Measurements from ENCODE around the gene STK24.

The STK24 gene

DNA sequence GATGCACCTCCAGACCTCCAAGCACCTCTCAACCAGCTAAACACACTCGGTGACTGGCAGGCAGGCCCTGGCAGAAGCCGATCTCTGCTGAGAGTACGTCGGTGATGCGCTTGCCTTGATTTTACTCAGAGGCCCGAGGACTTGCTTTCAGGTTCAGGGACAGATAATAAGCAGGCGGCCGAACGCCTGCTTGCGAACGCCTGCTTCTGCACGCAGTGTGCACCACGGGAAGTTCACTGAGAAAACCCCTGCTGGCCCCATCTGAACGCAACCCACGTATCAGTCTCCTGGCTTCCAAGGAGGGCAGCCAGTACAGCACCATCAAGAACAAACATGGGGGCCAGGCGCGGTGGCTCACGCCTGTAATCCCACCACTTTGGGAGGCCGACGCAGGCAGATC is 108.0 kb downstream of the STK24 start:
- DNase-seq, result no peak
- H3K4me1 Mint-ChIP-seq, result peaks cover 54% of the 10 kb centered on the region
- H3K9me3 Mint-ChIP-seq, result no peaks in the 10 kb centered on the region
- TF ChIP-seq, protein P1, sequence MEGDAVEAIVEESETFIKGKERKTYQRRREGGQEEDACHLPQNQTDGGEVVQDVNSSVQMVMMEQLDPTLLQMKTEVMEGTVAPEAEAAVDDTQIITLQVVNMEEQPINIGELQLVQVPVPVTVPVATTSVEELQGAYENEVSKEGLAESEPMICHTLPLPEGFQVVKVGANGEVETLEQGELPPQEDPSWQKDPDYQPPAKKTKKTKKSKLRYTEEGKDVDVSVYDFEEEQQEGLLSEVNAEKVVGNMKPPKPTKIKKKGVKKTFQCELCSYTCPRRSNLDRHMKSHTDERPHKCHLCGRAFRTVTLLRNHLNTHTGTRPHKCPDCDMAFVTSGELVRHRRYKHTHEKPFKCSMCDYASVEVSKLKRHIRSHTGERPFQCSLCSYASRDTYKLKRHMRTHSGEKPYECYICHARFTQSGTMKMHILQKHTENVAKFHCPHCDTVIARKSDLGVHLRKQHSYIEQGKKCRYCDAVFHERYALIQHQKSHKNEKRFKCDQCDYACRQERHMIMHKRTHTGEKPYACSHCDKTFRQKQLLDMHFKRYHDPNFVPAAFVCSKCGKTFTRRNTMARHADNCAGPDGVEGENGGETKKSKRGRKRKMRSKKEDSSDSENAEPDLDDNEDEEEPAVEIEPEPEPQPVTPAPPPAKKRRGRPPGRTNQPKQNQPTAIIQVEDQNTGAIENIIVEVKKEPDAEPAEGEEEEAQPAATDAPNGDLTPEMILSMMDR (IDR thresholded peaks at IDR 0.05), result no peak
- no peak overlapping the region for H3K4me3 Mint-ChIP-seq
- H3K27ac Mint-ChIP-seq, result peak overlapping the region; percentile 96
- peaks cover 59% of the 10 kb centered on the region for H3K36me3 Mint-ChIP-seq (ENCODE audit: low read depth)
- H3K27me3 Mint-ChIP-seq (ENCODE audit: low read depth, poor library complexity), result no peaks in the 10 kb centered on the region

DNA sequence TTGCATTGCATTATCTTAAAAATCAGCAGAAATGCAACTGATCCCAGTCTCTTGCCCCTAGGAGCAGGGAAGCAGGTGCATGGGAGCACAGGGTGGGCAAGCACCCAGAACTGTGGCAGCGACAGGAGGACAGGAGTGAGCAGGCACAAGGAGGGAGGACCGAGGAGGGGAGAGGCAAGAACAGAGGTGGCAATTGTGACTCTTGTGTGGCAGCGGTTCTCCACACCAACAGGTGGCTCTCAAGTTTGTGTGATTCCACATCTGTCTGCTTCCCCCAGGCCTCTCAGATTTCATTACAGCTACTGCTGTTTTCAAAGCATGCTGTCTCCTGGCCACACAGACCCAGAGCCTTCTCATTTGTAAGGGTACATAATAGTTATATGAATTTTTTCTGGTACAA is 108.5 kb downstream of the STK24 start:
- Mint-ChIP-seq H3K36me3 (ENCODE audit: low read depth) (peaks cover 62% of the 10 kb centered on the region), H3K4me1 (peaks cover 54% of the 10 kb centered on the region), H3K4me3 (no peak overlapping the region), H3K27me3 (ENCODE audit: low read depth, poor library complexity) (no peaks in the 10 kb centered on the region), H3K9me3 (no peaks in the 10 kb centered on the region), H3K27ac (peak overlapping the region; percentile 96)
- TF ChIP-seq, protein P1 (IDR thresholded peaks at IDR 0.05), result no peak
- DNase-seq, result no peak

DNA sequence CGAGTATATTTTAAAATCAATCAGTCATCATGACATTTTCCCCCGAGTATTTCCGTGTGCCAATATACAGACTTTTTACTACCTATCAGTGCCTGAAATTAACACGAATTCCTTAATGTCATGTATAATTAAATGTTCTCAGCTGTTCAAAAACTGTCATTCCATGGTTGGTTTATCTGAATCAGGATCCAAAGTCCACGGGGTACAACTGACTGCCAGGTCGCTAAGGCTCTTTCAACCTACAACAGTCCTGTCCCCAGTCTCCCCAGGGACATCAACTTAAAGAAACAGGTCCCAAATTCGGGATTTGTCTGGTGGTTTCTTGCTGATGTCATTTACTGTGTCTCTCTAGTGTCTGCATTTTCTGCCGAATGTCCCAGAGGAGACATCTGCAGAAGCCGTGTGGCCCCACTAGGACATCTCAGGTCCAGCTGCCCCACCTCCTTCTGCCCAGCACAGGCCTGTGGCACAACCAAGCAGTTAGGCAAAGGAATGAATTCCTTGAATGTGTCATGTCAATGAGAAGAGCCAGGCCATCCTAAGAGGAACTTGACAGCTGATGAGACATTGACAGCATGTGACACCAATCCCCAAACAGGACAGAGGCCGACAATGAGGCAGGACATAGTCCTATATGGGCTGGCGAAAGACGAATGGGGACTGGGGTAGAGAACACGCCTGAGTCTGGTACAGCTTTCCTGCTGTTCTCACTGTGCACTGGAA is 109.5 kb downstream of the STK24 start:
- H3K36me3 Mint-ChIP-seq (ENCODE audit: low read depth), result peaks cover 62% of the 10 kb centered on the region
- H3K27me3 Mint-ChIP-seq (ENCODE audit: low read depth, poor library complexity), result peaks cover 1% of the 10 kb centered on the region
- H3K4me1 Mint-ChIP-seq, result peaks cover 56% of the 10 kb centered on the region
- TF ChIP-seq, protein P1 (IDR thresholded peaks at IDR 0.05), result no peak
- DNase-seq, result no peak
- no peak overlapping the region for H3K4me3 Mint-ChIP-seq
- H3K27ac Mint-ChIP-seq, result no peak overlapping the region
- no peaks in the 10 kb centered on the region for H3K9me3 Mint-ChIP-seq

DNA sequence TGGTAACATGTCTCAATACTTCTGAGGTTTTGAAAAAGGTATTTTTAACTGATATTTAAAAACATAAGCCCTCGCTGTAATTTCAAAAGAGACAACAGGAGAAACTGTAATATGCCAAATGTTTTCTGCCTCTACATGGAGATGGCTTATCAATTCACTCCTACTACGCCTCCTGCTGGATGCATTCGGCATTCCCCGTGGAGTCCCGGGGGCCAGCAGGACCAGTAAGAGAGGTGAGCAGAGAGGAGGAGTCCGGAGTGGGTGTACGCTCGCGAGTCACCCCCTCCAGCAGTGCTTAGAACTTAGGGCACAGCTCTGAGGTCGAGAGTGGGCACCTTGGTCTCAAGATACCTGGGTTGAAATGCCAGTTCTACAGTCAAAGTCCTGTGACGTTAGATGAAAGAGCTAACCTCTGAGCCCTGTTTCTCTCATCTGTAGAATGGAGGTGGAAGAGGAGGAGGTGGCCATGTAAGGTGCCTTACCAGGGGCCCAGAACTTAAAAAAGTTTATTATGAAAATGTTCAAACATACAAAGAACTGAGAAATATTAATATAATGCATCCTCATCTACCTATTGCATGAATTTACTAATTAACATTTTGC is 110.2 kb downstream of the STK24 start:
- Mint-ChIP-seq H3K4me1 (peaks cover 56% of the 10 kb centered on the region), H3K27ac (peak overlapping the region; percentile 79), H3K27me3 (ENCODE audit: low read depth, poor library complexity) (peaks cover 4% of the 10 kb centered on the region), H3K9me3 (no peaks in the 10 kb centered on the region), H3K4me3 (no peak overlapping the region), H3K36me3 (ENCODE audit: low read depth) (peaks cover 62% of the 10 kb centered on the region)
- TF ChIP-seq, protein P1 (IDR thresholded peaks at IDR 0.05), result peak; percentile 77
- DNase-seq, result peak; percentile 75

DNA sequence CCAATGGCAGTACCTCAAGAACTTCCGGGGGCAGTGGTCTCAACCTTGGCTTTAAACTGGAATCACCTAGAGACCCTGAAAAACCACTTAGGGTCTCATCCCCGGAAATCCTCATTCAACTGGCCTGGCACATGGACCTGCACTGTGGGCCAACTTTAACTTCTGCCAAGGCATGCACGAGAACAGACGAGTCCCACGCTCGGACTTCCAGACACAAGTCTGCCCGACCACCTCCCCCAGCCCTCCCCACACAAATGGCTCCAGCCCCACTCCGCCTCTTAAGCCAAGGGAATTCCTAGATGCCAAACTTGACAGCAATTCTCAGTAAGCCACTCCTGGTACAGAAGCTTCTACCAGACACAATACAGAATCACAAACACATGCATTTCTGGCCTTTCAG is 114.0 kb downstream of the STK24 start:
- no peaks in the 10 kb centered on the region for H3K9me3 Mint-ChIP-seq
- peaks cover 4% of the 10 kb centered on the region for H3K27me3 Mint-ChIP-seq (ENCODE audit: low read depth, poor library complexity)
- peaks cover 73% of the 10 kb centered on the region for H3K4me1 Mint-ChIP-seq
- peak overlapping the region; percentile 96 for H3K27ac Mint-ChIP-seq
- no peak for DNase-seq
- peaks cover 73% of the 10 kb centered on the region for H3K36me3 Mint-ChIP-seq (ENCODE audit: low read depth)
- no peak overlapping the region for H3K4me3 Mint-ChIP-seq
- TF ChIP-seq, protein P1 (IDR thresholded peaks at IDR 0.05), result no peak

Measured in nephron progenitor cell (in vitro differentiated cells).